Muscle of back (tissue), 11 donors: ENCODE data around the gene MBIP. TPM values are rescaled to one million over a fixed set of nuclear protein-coding genes. Genes with fewer than 3 reads are reported as not detected.

Source experiments
- DNase-seq, 3 donors: peaks; one replicate each; pipeline versions ENCODE4 v3.0.0 to v3.0.0-alpha.2; 2013
- polyA plus RNA-seq, 10 donors: library from polyadenylated mRNA; unstranded; fragments of 120-200 nt; gene quantifications; one replicate each; pipeline ENCODE4 v1.2.1, GENCODE V29; 2013; ENCODE audit not compliant: insufficient read length in 10 of 10

Gene MBIP
- polyA plus RNA-seq, 10 donors, result 22.6 to 33.1 (median 29.1) TPM

- no peak for DNase-seq
Measured at GRCh38 chr14:36270191-36270590, 50.2 kb downstream of the MBIP start.

- DNase-seq, result no peak
Measured at GRCh38 chr14:36268121-36268520, 52.3 kb downstream of the MBIP start.

GRCh38 chr14:36264595-36264994, 55.8 kb downstream of the MBIP start:
- DNase-seq, result no peak

GRCh38 chr14:36264107-36264506, 56.3 kb downstream of the MBIP start:
- DNase-seq, result no peak

- DNase-seq, result no peak
Measured at GRCh38 chr14:36260970-36261640, 59.3 kb downstream of the MBIP start.

- no peak for DNase-seq
Measured at GRCh38 chr14:36258241-36258640, 62.2 kb downstream of the MBIP start.

GRCh38 chr14:36256126-36256801, 64.2 kb downstream of the MBIP start:
- peak in 1 of 3 donors; percentile 8 for DNase-seq

- DNase-seq, result no peak
Measured at GRCh38 chr14:36254020-36254624, 66.3 kb downstream of the MBIP start.

Other genes starting within 250 kb of the MBIP start
- not detected for gene PTCSC3, start 143.9 kb downstream of the MBIP start, polyA plus RNA-seq
- under 1 TPM in 1 of 10 donors, not detected in 9; 0.09 TPM for gene NKX2-1, start 199.6 kb upstream of the MBIP start, polyA plus RNA-seq